ENCODE results near the gene SNRNP25.
"Not testable (repeated sequence)": the region's sequence is repeated elsewhere in the genome, so short reads cannot be mapped to it uniquely, and the experiment has no call there.

SNRNP25 gene

GRCh38 chr16:42069-42457, 11.6 kb upstream of the SNRNP25 start:
- DNase-seq (ENCODE audit: low read depth) = no peak

GRCh38 chr16:42691-43090, 10.9 kb upstream of the SNRNP25 start:
- DNase-seq (ENCODE audit: low read depth) = no peak

- no peak for DNase-seq (ENCODE audit: low read depth)
These were observed 10.3 kb upstream of the SNRNP25 start for GRCh38 chr16:43294-43693.

DNA sequence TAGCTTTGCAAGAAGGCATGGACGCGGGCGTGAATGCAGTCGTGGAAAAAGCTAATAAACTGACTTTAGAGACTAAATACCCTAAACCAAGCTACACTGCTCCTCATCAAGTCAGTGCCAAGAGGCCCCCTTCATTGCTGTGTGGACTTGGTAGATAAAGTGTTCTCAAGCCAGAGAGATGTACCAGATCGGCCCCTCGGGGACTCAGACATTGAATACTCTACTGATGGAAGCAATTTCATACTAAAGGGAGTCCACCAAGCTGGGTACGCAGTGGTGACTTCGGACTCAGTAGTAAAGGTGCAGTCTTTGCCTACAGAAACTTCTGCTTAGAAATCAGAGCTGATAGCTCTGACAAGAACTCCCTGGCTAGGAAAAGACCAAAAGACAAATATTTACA, 9.0 kb upstream of the SNRNP25 start:
- DNase-seq (ENCODE audit: low read depth) = no peak

GRCh38 chr16:45454-45853, 8.2 kb upstream of the SNRNP25 start:
- no peak for DNase-seq (ENCODE audit: low read depth)

- DNase-seq (ENCODE audit: low read depth) = not testable (repeated sequence)
These were observed 7.1 kb upstream of the SNRNP25 start for GRCh38 chr16:46510-46909.

DNA sequence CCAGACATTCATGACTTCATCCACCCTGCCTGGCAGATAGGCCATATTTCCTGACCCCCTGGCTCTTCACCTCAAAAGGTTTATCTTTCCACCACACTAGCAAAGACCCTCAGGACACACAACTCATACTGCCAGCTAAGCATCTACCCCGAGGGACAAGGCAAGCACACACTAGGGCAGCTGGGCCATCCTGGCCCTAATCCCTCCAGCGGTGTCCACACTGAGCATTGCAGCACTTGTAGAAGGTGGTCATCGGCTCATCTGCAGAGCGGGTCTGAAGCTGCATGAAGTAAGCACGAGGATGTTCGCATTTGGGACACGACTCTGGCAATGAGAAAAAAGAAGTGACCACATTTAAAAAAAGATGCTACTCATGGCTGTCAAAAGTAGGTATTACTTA, 6.4 kb upstream of the SNRNP25 start:
- no peak for DNase-seq (ENCODE audit: low read depth)

DNA sequence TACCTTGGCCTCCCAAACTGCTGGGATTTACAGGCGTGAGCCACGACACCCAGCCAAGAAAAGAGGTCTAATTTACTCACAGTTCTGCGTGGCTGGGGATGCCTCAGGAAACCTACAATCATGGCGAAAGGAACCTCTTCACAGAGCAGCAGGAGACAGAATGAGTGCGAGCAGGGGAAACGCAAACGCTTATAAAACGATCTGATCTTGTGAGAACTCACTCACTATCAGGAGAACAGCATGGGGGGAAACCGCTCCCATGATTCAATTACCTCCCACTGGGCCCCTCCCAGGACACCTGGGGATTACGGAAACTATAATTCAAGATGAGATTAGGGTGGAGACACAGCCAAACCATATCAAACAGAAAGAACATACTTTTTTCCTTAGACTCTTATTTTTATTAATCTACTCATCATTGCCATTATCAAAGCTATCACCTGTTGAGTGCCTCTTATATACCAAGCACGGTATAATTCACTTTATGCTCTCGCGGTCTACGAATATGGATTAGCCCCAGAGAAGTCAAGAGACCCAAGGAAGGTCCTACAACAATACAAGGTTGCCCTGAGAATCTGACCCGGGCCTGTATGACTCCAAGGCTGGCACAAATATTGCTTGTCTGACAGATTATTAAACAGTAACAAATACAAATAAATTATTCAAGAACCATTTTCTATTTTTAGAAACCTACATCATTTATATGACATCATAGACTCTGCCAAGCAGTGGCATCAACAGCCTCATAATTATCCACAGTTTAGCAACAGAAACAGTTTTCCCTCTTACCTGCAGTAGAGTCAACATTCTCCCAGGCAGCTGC, 2.6 kb upstream of the SNRNP25 start:
- no peak for DNase-seq (ENCODE audit: low read depth)

DNA sequence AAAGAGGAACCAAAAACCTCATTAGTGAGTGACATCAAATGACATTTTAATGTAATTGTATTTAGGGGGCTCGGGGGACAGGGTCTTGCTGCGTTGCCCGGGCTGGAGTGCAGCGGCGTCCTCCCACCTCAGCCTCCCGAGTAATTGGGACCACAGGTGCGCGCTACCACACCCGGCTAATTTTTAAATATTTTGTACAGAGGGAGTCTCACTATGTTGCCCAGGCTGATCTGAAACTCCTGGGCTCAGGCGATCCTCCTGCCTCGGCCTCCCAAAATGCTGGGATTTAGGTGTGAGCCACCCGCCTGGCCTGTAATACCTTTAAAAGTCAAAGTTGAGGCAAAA, 581 bp downstream of the SNRNP25 start:
- DNase-seq (ENCODE audit: low read depth) = no peak

- DNase-seq (ENCODE audit: low read depth) = no peak
These were observed 2.0 kb downstream of the SNRNP25 start for GRCh38 chr16:55571-56136.

DNA sequence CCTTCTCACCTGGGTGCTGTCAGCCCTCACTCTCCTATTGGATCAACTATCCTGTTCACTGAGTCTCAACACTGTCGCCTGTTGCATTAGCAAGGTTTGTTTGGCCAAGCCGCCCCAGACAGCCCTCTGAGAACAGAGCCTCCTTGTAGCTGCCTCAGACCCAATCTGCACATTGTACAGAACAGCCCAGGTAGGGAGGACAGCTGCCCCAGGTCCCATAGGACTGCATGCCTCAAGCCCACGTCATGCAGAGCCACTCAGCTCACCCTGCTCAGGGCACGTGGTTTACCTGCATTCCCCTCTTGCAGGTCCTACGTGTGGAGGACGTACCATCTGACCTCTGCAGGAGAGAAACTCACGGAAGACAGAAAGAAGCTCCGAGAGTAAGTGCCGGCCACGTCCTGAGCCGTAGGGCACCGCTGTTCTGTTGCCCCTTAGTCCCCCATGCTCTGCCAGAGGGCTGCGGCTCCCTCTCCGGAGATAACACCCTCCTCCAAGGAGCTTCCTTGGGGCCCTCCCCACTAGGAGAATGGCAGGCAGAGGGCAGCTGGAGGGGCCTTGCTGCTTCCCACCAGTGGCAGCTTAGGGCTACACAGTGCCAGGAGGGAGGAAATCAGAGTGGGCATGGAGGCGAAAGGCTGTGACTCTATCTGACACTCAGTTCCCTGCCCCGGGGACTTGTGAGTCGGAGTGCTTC, 2.8 kb downstream of the SNRNP25 start:
- no peak for DNase-seq (ENCODE audit: low read depth)

DNA sequence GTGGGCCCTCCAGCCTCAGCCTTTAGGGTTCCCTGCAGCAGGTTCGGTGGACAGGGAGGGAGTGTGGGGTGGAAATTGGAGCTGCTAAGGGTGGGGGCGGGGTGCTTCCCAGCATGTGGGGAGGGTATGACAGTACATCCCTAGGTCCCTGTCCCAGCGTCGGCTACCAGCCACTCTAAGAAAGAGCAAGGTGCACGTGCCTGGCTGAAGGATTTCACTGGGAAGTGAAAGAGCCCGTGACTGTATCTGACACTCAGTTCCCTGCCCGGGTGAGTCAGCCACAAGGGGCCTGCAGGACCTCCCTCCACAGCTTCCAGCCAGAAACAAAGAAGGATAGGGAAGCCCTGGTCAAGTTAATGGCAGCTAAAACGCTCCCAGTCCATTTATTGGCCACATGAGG, 4.1 kb downstream of the SNRNP25 start:
- DNase-seq (ENCODE audit: low read depth) = no peak

- DNase-seq (ENCODE audit: low read depth) = no peak
These were observed 5.1 kb downstream of the SNRNP25 start for GRCh38 chr16:58491-59439.

- DNase-seq (ENCODE audit: low read depth) = no peak
These were observed 5.9 kb downstream of the SNRNP25 start for GRCh38 chr16:59440-60059.

DNA sequence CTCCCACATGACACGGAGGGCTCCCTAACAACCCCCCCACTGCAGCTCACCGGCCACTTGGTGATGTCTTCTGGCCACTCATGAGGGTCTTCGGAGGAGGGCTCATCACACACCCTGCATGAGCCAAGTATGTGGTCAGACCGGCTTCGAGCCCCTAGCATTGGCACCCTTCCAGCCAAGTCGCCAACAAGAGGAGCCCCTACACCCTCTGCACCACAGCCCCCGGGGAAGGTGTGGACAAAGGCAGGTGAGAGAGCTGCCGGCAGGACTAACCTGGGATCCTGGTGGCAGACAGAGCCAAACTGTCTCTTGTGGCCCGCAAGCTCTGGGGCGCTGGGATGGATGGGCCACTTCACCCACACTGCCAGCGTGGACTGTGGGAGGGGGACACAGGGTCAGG, 6.5 kb downstream of the SNRNP25 start:
- DNase-seq (ENCODE audit: low read depth) = no peak

DNA sequence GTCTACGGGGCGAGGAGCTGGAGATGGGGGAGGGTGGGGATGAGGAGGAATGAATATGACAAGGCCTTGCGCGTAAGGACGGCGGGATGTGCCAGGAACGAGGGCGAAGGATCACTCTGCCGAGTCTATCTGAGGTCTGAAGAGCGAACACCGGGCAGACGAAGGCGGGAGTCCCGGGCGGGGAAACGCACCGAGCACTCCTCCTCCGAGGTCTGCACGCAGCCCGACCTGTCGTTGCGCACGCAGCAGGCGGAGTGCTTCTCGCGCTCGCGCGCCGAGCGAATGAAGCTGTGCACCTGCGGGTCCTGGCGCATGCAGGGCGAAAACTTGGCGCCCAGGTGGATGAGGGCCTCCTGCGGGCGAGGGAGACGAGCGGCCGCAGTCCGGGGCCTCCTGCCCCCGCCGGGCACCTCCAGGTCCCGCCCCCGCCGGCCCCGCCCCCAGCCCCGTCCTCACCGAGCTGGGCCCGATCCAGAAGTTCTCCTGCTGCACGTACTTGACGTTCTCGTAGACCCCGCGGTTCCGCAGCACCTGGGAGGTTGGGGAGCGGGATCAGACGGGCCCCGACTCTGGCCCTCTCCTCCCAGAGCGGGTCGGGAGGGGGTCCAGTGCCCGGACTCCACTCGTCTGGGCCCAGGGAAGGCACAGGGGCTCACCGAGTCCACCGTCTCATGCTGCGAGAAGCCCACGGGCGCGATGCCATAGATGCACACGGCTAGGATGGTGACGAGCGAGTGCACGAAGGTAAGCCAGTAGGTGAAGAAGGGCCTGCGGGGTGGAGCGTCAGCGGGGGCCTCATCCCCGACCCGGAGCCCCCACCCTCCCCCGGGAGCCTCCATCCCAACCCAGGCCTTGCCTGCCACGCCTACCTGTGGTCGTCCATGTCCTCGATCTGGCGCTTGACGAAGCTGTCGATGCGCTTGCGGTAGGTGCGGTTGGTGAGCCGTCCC, 7.6 kb downstream of the SNRNP25 start:
- DNase-seq (ENCODE audit: low read depth) = no peak

- DNase-seq (ENCODE audit: low read depth) = no peak
These were observed 8.3 kb downstream of the SNRNP25 start for GRCh38 chr16:61879-62281.

DNA sequence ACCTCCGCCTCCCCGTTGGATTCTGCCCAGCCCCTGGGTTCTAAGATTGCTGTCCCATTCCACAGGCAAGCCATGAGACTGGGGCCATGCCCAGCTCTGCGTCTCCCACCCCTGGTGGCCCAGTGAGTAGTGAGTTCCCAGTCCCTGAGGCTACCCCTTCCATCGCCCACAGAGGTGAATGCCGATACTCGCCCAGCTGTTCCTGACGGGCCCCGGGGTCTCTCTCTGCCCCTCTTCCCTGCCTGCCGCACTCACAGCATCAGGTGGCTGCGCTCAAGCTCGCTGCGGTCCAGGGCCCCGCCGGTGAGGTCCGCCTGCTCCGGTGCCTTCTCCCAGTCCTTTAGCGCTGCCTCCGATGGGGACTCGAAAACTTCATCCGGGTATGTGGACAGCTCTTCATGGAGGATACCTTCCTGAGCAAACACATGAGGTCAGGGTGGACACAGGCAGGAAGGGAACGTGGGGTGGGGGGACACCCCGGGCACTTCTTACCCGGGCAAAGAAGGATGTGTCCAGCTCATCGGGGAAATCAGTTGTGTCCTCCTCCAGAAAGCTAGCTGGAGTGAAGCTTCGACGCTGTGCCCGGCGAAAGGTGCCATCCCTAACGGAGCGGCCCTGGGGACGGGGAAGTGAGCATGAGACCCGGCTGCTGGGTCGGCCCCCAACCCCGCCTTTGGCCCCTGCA, 8.8 kb downstream of the SNRNP25 start:
- DNase-seq (ENCODE audit: low read depth) = no peak

- no peak for DNase-seq (ENCODE audit: low read depth)
These were observed 9.4 kb downstream of the SNRNP25 start for GRCh38 chr16:62968-63391.

DNA sequence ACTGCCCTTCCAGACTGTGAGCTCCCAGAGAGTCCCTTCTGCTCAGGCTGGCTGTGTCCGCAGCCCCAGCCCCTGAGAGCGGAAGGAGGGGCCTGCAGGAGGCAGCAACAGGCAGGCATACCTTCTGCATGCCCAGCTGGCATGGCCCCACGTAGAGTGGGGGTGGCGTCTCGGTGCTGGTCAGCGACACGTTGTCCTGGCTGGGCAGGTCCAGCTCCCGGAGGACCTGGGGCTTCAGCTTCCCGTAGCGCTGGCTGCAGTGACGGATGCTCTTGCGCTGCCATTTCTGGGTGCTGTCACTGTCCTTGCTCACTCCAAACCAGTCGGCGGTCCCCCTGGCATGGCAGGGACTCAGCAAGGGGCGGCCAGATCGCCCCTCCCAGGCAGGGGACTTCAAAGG, 9.8 kb downstream of the SNRNP25 start:
- no peak for DNase-seq (ENCODE audit: low read depth)
